IPS-NIHi7 (cell line): Measurements from ENCODE around the gene KMT5C.

ENCODE experiments used
- DNase-seq: peaks from one replicate; pipeline ENCODE4 v3.0.0; 2012; ENCODE audit warnings: mixed read lengths; ENCODE audit errors: extremely low spot score

Gene KMT5C

DNA sequence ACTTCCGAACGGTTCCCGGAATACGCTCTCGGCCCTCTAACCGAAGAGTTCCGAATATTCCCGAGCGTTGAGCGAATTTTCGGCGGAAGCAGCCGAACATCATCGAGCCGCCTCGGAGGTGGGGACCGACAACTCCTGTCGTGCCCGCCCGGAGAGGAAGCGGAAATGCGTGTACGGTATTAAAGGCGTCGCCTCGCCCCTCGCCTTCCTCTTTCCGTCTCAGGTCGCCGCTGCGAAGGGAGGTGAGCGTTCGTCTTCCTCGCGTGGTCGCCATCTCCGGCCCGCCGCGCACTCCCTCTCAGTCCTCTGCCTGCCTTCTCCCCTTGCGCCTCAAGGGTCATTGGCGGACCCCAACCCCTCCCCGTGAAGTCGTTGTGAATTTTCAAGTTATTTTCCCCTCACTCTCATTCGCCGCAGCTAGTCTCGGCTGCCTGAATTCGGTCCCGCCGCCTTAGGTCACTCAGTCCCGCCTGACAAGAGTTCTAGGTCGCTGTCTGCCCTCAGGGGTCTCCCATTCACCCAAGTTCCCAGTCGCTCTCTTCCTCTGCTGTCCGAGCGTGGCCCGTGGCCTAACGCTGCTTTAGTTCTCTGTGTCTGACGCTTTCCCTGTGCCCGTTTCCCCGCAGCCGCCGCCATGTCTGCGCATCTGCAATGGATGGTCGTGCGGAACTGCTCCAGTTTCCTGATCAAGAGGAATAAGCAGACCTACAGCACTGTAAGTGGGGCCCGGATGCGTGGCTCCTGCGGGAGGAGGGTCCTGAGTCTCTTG lies 46.2 kb downstream of the KMT5C start, which contains the start of gene RPL28:
Gene RPL28 (plus strand): TSS at position 209 of the 769 bp plus-strand sequence. CDS start 426 bp downstream, at position 635.
- peak; percentile 92 for DNase-seq

DNA sequence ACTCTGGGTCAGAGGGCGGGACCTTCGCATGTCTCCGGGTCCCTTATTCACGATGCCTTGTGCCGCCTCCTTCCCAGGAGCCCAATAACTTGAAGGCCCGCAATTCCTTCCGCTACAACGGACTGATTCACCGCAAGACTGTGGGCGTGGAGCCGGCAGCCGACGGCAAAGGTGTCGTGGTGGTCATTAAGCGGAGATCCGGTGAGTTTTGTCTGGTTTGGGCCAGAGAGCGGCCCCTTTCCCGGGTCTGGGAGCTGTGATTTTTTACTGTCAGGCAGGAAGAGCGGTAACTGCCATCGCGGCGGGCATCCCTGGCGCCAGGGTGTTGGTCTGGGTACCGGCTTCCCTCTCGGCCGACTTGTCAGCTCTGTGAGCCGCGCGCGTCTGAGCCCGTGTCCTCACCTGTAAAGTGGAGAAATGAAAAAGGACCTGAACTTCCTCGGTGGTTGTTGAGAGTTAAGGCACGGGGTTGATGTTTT lies 46.9 kb downstream of the KMT5C start:
- no peak for DNase-seq

DNA sequence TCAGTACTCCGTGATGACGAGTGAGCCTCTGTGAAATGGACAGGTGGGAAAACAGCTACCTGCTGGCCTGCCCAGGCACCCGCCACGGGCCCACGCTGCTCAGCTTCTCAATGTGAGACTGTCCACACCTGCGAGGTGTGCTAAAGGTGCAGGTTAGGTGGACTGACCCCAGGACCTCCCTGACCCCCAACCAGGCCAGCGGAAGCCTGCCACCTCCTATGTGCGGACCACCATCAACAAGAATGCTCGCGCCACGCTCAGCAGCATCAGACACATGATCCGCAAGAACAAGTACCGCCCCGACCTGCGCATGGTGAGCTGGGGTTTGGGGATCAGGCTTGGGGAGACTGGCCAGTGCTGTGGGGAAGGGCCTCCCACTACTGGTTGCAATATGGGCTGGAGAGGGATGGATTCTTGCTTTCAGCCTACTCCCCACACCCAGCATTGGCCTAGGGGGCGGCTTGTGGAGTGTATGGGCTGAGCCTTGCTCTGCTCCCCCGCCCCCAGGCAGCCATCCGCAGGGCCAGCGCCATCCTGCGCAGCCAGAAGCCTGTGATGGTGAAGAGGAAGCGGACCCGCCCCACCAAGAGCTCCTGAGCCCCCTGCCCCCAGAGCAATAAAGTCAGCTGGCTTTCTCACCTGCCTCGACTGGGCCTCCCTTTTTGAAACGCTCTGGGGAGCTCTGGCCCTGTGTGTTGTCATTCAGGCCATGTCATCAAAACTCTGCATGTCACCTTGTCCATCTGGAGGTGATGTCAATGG lies 48.2 kb downstream of the KMT5C start:
- DNase-seq, result no peak

- no peak for DNase-seq
Observed at GRCh38 chr19:55389386-55390317, 50.0 kb downstream of the KMT5C start.

GRCh38 chr19:55390461-55390880 lies 50.8 kb downstream of the KMT5C start:
- no peak for DNase-seq

- DNase-seq, result no peak
Observed at GRCh38 chr19:55391191-55391670, 51.6 kb downstream of the KMT5C start.

DNA sequence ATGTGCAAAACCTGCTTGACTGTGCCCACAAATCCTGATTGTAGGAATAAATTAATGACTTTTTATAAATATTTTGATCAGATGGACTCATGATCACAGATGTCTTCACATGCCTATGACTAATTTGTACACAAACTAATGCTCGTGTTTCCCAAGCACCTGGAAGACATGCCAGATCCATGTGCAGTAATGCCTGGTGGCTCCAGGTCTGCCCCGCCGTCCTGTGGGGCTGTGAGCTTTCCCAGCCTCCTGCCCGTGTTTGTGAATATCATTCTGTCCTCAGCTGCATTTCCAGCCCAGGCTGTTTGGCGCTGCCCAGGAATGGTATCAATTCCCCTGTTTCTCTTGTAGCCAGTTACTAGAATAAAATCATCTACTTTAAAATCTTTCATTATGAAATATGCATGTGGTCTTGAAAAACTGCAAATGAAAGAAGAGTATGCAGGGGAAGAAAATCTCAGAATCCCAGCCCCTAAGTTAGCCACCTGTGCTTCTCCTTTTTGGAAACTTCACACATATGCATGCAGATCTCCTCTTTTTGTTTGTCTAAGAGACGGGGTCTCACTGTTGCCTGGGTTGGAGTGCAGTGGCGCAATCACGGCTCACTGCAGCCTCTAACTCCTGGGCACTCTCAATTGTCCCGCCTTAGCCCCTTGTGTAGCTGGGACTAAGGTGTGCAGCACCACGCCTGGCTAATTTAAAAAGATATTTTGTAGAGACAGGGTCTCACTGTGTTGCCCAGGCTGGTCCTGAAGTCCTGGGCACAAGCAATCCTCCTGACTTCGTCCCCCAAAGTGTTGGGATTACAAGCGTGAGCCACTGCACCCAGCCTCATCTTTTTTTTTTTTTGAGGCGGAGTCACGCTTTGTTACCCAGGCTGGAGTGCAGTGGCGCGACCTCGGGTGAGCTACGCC lies 52.3 kb downstream of the KMT5C start:
- DNase-seq, result no peak

DNA sequence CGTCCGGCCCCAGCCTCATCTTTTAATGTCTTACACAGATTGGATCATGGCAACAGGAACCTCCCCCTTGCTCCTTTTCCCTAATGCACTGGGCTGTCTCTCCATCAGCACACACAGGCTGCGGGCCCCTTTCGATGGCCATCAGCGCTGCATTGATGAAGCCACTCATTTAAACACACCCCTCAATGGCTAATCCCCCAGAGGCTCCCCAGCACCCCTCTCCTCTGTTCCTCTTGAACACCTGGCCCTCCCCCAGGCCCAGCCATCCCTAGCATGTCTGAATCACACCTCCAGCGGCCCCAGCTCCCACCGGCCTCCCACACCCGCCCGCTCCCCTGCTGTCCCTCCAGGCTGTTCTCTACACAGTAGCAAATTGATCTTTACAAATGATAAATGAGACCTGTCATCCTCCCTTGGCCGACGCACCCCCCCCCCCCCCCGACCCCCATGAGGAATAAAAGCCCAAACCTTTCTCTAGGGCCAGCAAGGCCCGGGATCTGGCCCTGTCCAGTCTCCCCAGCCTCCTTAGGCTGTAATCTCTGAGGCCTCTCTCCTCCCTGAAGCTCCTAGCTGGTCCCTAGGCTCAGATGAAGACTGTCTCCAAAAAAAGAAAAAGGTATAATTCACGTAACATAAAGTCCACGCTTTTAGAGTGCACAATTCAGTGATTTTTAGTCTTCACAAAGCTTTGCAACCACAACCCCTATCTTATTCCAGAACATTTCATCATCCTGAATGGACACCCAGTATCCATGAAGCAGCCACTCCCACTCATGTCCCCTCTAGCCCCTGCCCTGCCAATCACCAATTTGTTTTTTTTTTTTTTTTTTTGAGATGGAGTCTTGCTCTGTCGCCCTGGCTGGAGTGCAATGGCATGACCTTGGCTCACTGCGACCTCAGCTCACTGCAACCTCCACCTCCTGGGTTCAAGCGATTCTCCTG lies 53.4 kb downstream of the KMT5C start:
- DNase-seq, result peak; percentile 52
